HG02852 (cell line): ENCODE data around the gene IPO9.
A peak's percentile ranks its signal among the peaks of the same experiment; 100 is the strongest.

ENCODE experiments used
- ATAC-seq: cut with Tn5 transposase; IDR thresholded peaks from one replicate; pipeline ENCODE4 v1.9.1; 2021; ENCODE audit warnings: mild to moderate bottlenecking, moderate library complexity; ENCODE audit not compliant: unreplicated experiment

Gene IPO9

GRCh38 chr1:201828820-201829774, at the start of gene IPO9:
Gene IPO9, plus strand, starts transcription at chr1:201829157. Its CDS starts 53 bp downstream, at chr1:201829210.
- peak; percentile 86 for ATAC-seq

- no peak for ATAC-seq
Observed at GRCh38 chr1:201779351-201779880, 49.5 kb upstream of the IPO9 start.

- no peak for ATAC-seq
Observed at GRCh38 chr1:201780952-201781351, 48.0 kb upstream of the IPO9 start.

- no peak for ATAC-seq
Observed at GRCh38 chr1:201781437-201781836, 47.5 kb upstream of the IPO9 start.

- ATAC-seq, result no peak
Observed at GRCh38 chr1:201782353-201782752, 46.6 kb upstream of the IPO9 start.

- no peak for ATAC-seq
Observed at GRCh38 chr1:201783058-201783457, 45.9 kb upstream of the IPO9 start.

GRCh38 chr1:201783572-201783971, 45.4 kb upstream of the IPO9 start:
- ATAC-seq, result no peak

- no peak for ATAC-seq
Observed at GRCh38 chr1:201785291-201785690, 43.7 kb upstream of the IPO9 start.

GRCh38 chr1:201786824-201787223, 42.1 kb upstream of the IPO9 start:
- ATAC-seq, result no peak

GRCh38 chr1:201788296-201788695, 40.7 kb upstream of the IPO9 start:
- ATAC-seq, result no peak

GRCh38 chr1:201789245-201789644, 39.7 kb upstream of the IPO9 start:
- ATAC-seq, result no peak

GRCh38 chr1:201790261-201790660, 38.7 kb upstream of the IPO9 start:
- no peak for ATAC-seq

GRCh38 chr1:201791051-201791778, 37.7 kb upstream of the IPO9 start:
- ATAC-seq, result no peak

GRCh38 chr1:201791779-201792173, 37.2 kb upstream of the IPO9 start:
- no peak for ATAC-seq

- no peak for ATAC-seq
Observed at GRCh38 chr1:201792534-201793305, 36.2 kb upstream of the IPO9 start.

GRCh38 chr1:201793306-201793925, 35.5 kb upstream of the IPO9 start:
- no peak for ATAC-seq

GRCh38 chr1:201795066-201795465, 33.9 kb upstream of the IPO9 start:
- no peak for ATAC-seq

GRCh38 chr1:201800246-201800645, 28.7 kb upstream of the IPO9 start:
- no peak for ATAC-seq

GRCh38 chr1:201806801-201807200, 22.2 kb upstream of the IPO9 start:
- no peak for ATAC-seq

- no peak for ATAC-seq
Observed at GRCh38 chr1:201807958-201808632, 20.9 kb upstream of the IPO9 start.
